ENCODE results near the gene NSMF.

NSMF gene

GRCh38 chr9:137501457-137501856, 42.3 kb upstream of the NSMF start:
- peak overlapping the region; percentile 35; the same call in 1 of the 2 replicates for H3K27ac ChIP-seq
- TF ChIP-seq ZFX (IDR thresholded peaks at IDR 0.05; ENCODE audit: borderline replicate concordance) = no peak
- no peak for TF ChIP-seq CTCF (IDR thresholded peaks at IDR 0.05)

GRCh38 chr9:137500666-137501397, 41.7 kb upstream of the NSMF start:
- no peak overlapping the region for H3K27ac ChIP-seq
- no peak for TF ChIP-seq CTCF (IDR thresholded peaks at IDR 0.05)
- no peak for TF ChIP-seq ZFX (IDR thresholded peaks at IDR 0.05; ENCODE audit: borderline replicate concordance)

GRCh38 chr9:137499858-137500661, 40.9 kb upstream of the NSMF start:
- TF ChIP-seq ZFX (IDR thresholded peaks at IDR 0.05; ENCODE audit: borderline replicate concordance) (no peak), CTCF (IDR thresholded peaks at IDR 0.05) (no peak)
- no peak overlapping the region for H3K27ac ChIP-seq

- no peak overlapping the region for H3K27ac ChIP-seq
- TF ChIP-seq CTCF (IDR thresholded peaks at IDR 0.05) = no peak
- no peak for TF ChIP-seq ZFX (IDR thresholded peaks at IDR 0.05; ENCODE audit: borderline replicate concordance)
Measured at GRCh38 chr9:137499416-137499815, 40.3 kb upstream of the NSMF start.

- TF ChIP-seq CTCF (IDR thresholded peaks at IDR 0.05) (no peak), ZFX (IDR thresholded peaks at IDR 0.05; ENCODE audit: borderline replicate concordance) (no peak)
- H3K27ac ChIP-seq = no peak overlapping the region
Measured at GRCh38 chr9:137498720-137499150, 39.6 kb upstream of the NSMF start.

- H3K27ac ChIP-seq = no peak overlapping the region
- TF ChIP-seq CTCF (IDR thresholded peaks at IDR 0.05) (no peak), ZFX (IDR thresholded peaks at IDR 0.05; ENCODE audit: borderline replicate concordance) (no peak)
Measured at GRCh38 chr9:137497921-137498719, 39.0 kb upstream of the NSMF start.

Data from 22Rv1 (cell line).